IMR-90 (cell line): ENCODE results near the gene CEP295NL. TPM values are rescaled to one million over a fixed set of nuclear protein-coding genes. Genes with fewer than 3 reads are reported as not detected.

Experiments used
- ATAC-seq: fragments of 200-7000 bp; cut with Tn5 transposase; 2 replicates; pipeline ENCODE4 v1.9.1; 2020; ENCODE audit warnings: low read depth, mild to moderate bottlenecking, moderate library complexity
- BruUV-seq: library from RNA; stranded (reverse); fragments of 400-500 nt; replicated peaks from 2 replicates; lab custom pipeline; 2021; lab: Mats Ljungman, UMichigan
- CTCF ChIA-PET: fragments of 300-600 bp; formaldehyde crosslinking; extraction: SDS; loops from one replicate; lab custom pipeline; 2021; ENCODE audit warnings: antibody characterized with exemption; lab: Yijun Ruan, JAX
- POLR2A ChIA-PET: fragments of 300-600 bp; sonication (Branson Sonifier 250); formaldehyde crosslinking; loops from one replicate; lab custom pipeline; 2022; ENCODE audit warnings: antibody characterized with exemption; ENCODE audit not compliant: unreplicated experiment; lab: Charles Lee
- DNase-seq: peaks from one replicate; pipeline ENCODE4 v3.0.0; 2013
- H2AFZ ChIP-seq: replicated peaks from 2 replicates; pipeline ENCODE3; 2013; ENCODE audit warnings: low read length, mild to moderate bottlenecking; ENCODE audit not compliant: poor library complexity
- H2AK5ac ChIP-seq: 2 replicates; pipeline ENCODE4 v1.6.1; 2013; ENCODE audit warnings: low read depth, low read length, inconsistent platforms
- H2AK9ac ChIP-seq: replicated peaks from 2 replicates; pipeline ENCODE3; 2013; ENCODE audit warnings: mild to moderate bottlenecking, low read depth, low read length, moderate library complexity; ENCODE audit not compliant: poor library complexity
- H2BK120ac ChIP-seq: 2 replicates; pipeline ENCODE4 v1.6.1; 2013; ENCODE audit warnings: low read depth, low read length, inconsistent platforms
- H2BK15ac ChIP-seq: 3 replicates; pipeline ENCODE4 v1.6.1; 2013; ENCODE audit warnings: low read depth, low read length, inconsistent platforms
- H2BK20ac ChIP-seq: 2 replicates; pipeline ENCODE4 v1.6.1; 2013; ENCODE audit warnings: low read depth, mild to moderate bottlenecking, inconsistent platforms, low read length, moderate library complexity
- H2BK5ac ChIP-seq: 2 replicates; pipeline ENCODE4 v1.6.1; 2013; ENCODE audit warnings: mild to moderate bottlenecking, low read depth, low read length, inconsistent platforms; ENCODE audit not compliant: poor library complexity, severe bottlenecking
- H3K14ac ChIP-seq: replicated peaks from 2 replicates; pipeline ENCODE4 v1.6.1; 2013; ENCODE audit warnings: low read depth, low read length, inconsistent platforms
- H3K18ac ChIP-seq: 2 replicates; pipeline ENCODE4 v1.6.1; 2013; ENCODE audit warnings: low read depth, low read length, control low read depth
- H3K23ac ChIP-seq: 2 replicates; pipeline ENCODE4 v1.6.1; 2013; ENCODE audit warnings: low read depth, low read length, inconsistent platforms
- H3K27ac ChIP-seq: 2 replicates; pipeline ENCODE4 v1.5.1; 2013; ENCODE audit warnings: mild to moderate bottlenecking, control low read depth, low read length; ENCODE audit not compliant: insufficient read depth
- H3K27me3 ChIP-seq: 2 replicates; pipeline ENCODE4 v1.6.1; 2013; ENCODE audit warnings: low read length; ENCODE audit not compliant: control insufficient read depth, insufficient read depth
- H3K36me3 ChIP-seq: 2 replicates; pipeline ENCODE4 v1.6.1; 2013; ENCODE audit warnings: low read length, mixed read lengths; ENCODE audit not compliant: control insufficient read depth, insufficient read depth
- H3K4ac ChIP-seq: 2 replicates; pipeline ENCODE4 v1.6.1; 2013; ENCODE audit warnings: low read depth, low read length, inconsistent platforms
- H3K4me1 ChIP-seq: 2 replicates; pipeline ENCODE4 v1.6.1; 2013; ENCODE audit warnings: low read length, mixed read lengths; ENCODE audit not compliant: control insufficient read depth, insufficient read depth
- H3K4me2 ChIP-seq: 2 replicates; pipeline ENCODE4 v1.6.1; 2013; ENCODE audit warnings: low read depth, mild to moderate bottlenecking, control low read depth, low read length, moderate library complexity
- H3K4me3 ChIP-seq: 2 replicates; pipeline ENCODE4 v1.5.1; 2013; ENCODE audit warnings: low read depth, mild to moderate bottlenecking, control low read depth, low read length, moderate library complexity; ENCODE audit not compliant: insufficient read depth
- H3K56ac ChIP-seq: 2 replicates; pipeline ENCODE4 v1.6.1; 2013; ENCODE audit warnings: low read length, inconsistent platforms; ENCODE audit not compliant: insufficient read depth; ENCODE audit errors: extremely low read depth
- H3K79me1 ChIP-seq, 2 experiments: 2 replicates each; pipeline ENCODE4 v1.6.1; 2013; ENCODE audit warnings: low read length in 2 of 2, inconsistent platforms in 1 of 2, low read depth in 1 of 2
- H3K9ac ChIP-seq: 2 replicates; pipeline ENCODE4 v1.6.1; 2013; ENCODE audit warnings: low read depth, low read length, control low read depth
- H3K9me1 ChIP-seq: 2 replicates; pipeline ENCODE4 v1.6.1; 2013; ENCODE audit warnings: low read length, inconsistent platforms; ENCODE audit not compliant: insufficient read depth
- H3K9me3 ChIP-seq: 2 replicates; pipeline ENCODE4 v1.6.1; 2013; ENCODE audit warnings: low read length; ENCODE audit not compliant: control insufficient read depth, insufficient read depth
- H4K20me1 ChIP-seq: 2 replicates; pipeline ENCODE4 v1.6.1; 2013; ENCODE audit warnings: low read length, inconsistent platforms; ENCODE audit not compliant: insufficient read depth
- H4K5ac ChIP-seq: 2 replicates; pipeline ENCODE4 v1.6.1; 2013; ENCODE audit warnings: mild to moderate bottlenecking, low read depth, low read length, control low read depth
- H4K8ac ChIP-seq, 2 experiments: 2 replicates each; pipeline ENCODE4 v1.6.1; 2013; ENCODE audit warnings: low read depth in 2 of 2, low read length in 2 of 2, control low read depth in 1 of 2, inconsistent platforms in 1 of 2
- H4K91ac ChIP-seq: 2 replicates; pipeline ENCODE4 v1.6.1; 2013; ENCODE audit warnings: low read depth, low read length, inconsistent platforms; ENCODE audit not compliant: insufficient read depth
- CHD1 ChIP-seq: IDR thresholded peaks from 2 replicates; pipeline ENCODE4 v1.6.1; 2012; ENCODE audit warnings: low read depth, low read length, improper control_type of control experiment
- MAZ ChIP-seq: IDR thresholded peaks from 2 replicates; pipeline ENCODE4 v1.6.1; 2012; ENCODE audit warnings: low read depth, mild to moderate bottlenecking, low read length, improper control_type of control experiment, moderate library complexity, borderline replicate concordance
- POLR2A ChIP-seq: IDR thresholded peaks from 2 replicates; pipeline ENCODE4 v1.6.1; 2012; ENCODE audit warnings: mild to moderate bottlenecking, low read depth, low read length
- RCOR1 ChIP-seq: IDR thresholded peaks from 2 replicates; pipeline ENCODE4 v1.6.1; 2012; ENCODE audit warnings: mild to moderate bottlenecking, low read length, improper control_type of control experiment; ENCODE audit not compliant: insufficient replicate concordance
- USF2 ChIP-seq: fragments of 150-350 bp; IDR thresholded peaks from 2 replicates; pipeline ENCODE4 v1.6.1; 2017; ENCODE audit warnings: mild to moderate bottlenecking, antibody characterized with exemption, low read length, low read depth
- WGBS, 2 experiments: methylation state at CpG; one replicate each; pipeline versions ENCODE4 v1.1.5 to v1.1.7; 2013; ENCODE audit warnings: missing lambda C conversion rate in 2 of 2; ENCODE audit not compliant: insufficient read length in 1 of 2; ENCODE audit errors: extremely low coverage in 2 of 2; 5-methylcytosine and 5-hydroxymethylcytosine counted together
- dilution Hi-C: fragments of 300-500 bp; cut with HindIII; formaldehyde crosslinking; loops from one replicate; pipeline ENCODE4 v1.14.3; 2018; ENCODE audit warnings: low sequenced_read_pairs; ENCODE audit not compliant: unreplicated experiment
- in situ Hi-C: fragments of 300-500 bp; cut with MboI; formaldehyde crosslinking; loops from 3 replicates; pipeline ENCODE4 v1.14.3; 2019; ENCODE audit warnings: low sequenced_read_pairs, inconsistent platforms, mixed read lengths
- intact Hi-C: fragments of 100-400 bp; cut with micrococcal nuclease; formaldehyde crosslinking; loops from 2 replicates; pipeline ENCODE4 v1.10.0; 2022
- polyA plus RNA-seq, 3 experiments: library from polyadenylated mRNA; depleted of rRNA; stranded (reverse); fragments of >200 nt; gene quantifications; 2 replicates each; pipeline ENCODE4 v1.2.3, GENCODE V29; 2012; ENCODE audit warnings: low replicate concordance in 1 of 3
- total RNA-seq: library from RNA; depleted of rRNA; stranded (reverse); fragments of >200 nt; gene quantifications from 2 replicates; pipeline ENCODE4 v1.2.3, GENCODE V29; 2012

The CEP295NL gene
- total and polyA plus RNA-seq, 2 of the 4 experiments (the other 2 are of a cell fraction), result 0.31 to 0.72 TPM

- H3K4me3 ChIP-seq, result no peak overlapping the region
- CTCF ChIA-PET, result no interaction called here
- TF ChIP-seq CHD1 (no peak), MAZ (no peak), USF2 (no peak), RCOR1 (no peak), POLR2A (no peak)
- peaks cover 23% of the 10 kb centered on the region for H3K4me1 ChIP-seq
- peak overlapping the region; percentile 74 for H2AK9ac ChIP-seq
- peaks cover 9% of the 10 kb centered on the region; the same call in 1 of the 2 replicates for H4K20me1 ChIP-seq
- no peaks in the 10 kb centered on the region; the same call in 1 of the 2 replicates for H3K27me3 ChIP-seq
- no peak overlapping the region for H3K14ac ChIP-seq
- no peak overlapping the region for H3K9ac ChIP-seq
- peak overlapping the region; percentile 60; the same call in 1 of the 3 replicates for H2BK15ac ChIP-seq
- H4K8ac ChIP-seq, result peak overlapping the region in 1 of 2 experiments; percentile 20; a peak in 1 of 4 replicates
- peak overlapping the region; percentile 11 for H3K4ac ChIP-seq
- peak overlapping the region; percentile 74 for H2AK5ac ChIP-seq
- H3K56ac ChIP-seq, result no peak overlapping the region
- H2BK20ac ChIP-seq, result no peak overlapping the region
- DNase-seq (peak; percentile 52), ATAC-seq (no peak)
- H4K5ac ChIP-seq, result no peak overlapping the region
- peak overlapping the region; percentile 37 for H2AFZ ChIP-seq
- 69% methylated on average over 3 of the region's 6 CpGs; no CpG with 5 or more reads in 1 of the 2 experiments for WGBS, 2 experiments
- peak overlapping the region; percentile 24; the same call in 1 of the 2 replicates for H2BK120ac ChIP-seq
- no peak overlapping the region for H3K4me2 ChIP-seq
- H4K91ac ChIP-seq, result peak overlapping the region; percentile 27
- no peaks in the 10 kb centered on the region for H3K36me3 ChIP-seq
- no peak overlapping the region for H2BK5ac ChIP-seq
- no peak overlapping the region for H3K18ac ChIP-seq
- H3K9me3 ChIP-seq, result no peaks in the 10 kb centered on the region
- no peak overlapping the region for H3K27ac ChIP-seq
- H3K9me1 ChIP-seq, result peaks cover 12% of the 10 kb centered on the region
- peaks cover 0 to 9% of the 10 kb centered on the region in 2 experiments; a peak in 2 of 4 replicates for H3K79me1 ChIP-seq
- intact Hi-C loops (no loop called here), in situ Hi-C loops (no loop called here), dilution Hi-C loops (no loop called here)
- no peak overlapping the region for H3K23ac ChIP-seq
- BruUV-seq, result no TSS peak
- POLR2A ChIA-PET, result no interaction called here
These were observed 36.6 kb upstream of the CEP295NL start for GRCh38 chr17:78939615-78940014.
